Adrenal gland (tissue), 12 donors: Measurements from ENCODE around the gene TIGAR. TPM values are rescaled to one million over a fixed set of nuclear protein-coding genes. Genes with fewer than 3 reads are reported as not detected.
A peak's percentile ranks its signal among the peaks of the same experiment; 100 is the strongest.

Experiments used
- DNase-seq, 7 donors: peaks; one replicate each; pipeline ENCODE4 v3.0.0-alpha.2; 2019 to 2020
- H3K27ac ChIP-seq, 5 donors: fragments of 200-600 bp; sonication (generic) in 4 of 5; 1 replicate in 3 of 5; 2 replicates in 2 of 5; pipeline versions ENCODE4 v1.5.1 to v1.8.0; 2016 to 2020; ENCODE audit warnings: mild to moderate bottlenecking in 1 of 5
- H3K27me3 ChIP-seq: fragments of 200-600 bp; 2 replicates; pipeline ENCODE4 v1.8.0; 2021
- H3K36me3 ChIP-seq, 2 donors: fragments of 200-600 bp; replicated peaks in 1 of 2; 1 replicate in 1 of 2; 2 replicates in 1 of 2; pipeline versions ENCODE4 v1.5.1 to v1.8.0; 2018 to 2022
- H3K4me1 ChIP-seq, 2 donors: fragments of 200-600 bp; replicated peaks in 1 of 2; 1 replicate in 1 of 2; 2 replicates in 1 of 2; pipeline versions ENCODE4 v1.5.1 to v1.8.0; 2018 to 2021
- H3K4me3 ChIP-seq, 4 donors: fragments of 200-600 bp; sonication (generic) in 3 of 4; one replicate each; pipeline ENCODE4 v1.5.1; 2016 to 2018
- H3K9me3 ChIP-seq, 3 donors: fragments of 200-600 bp; sonication (generic) in 1 of 3; replicated peaks in 1 of 3; 1 replicate in 2 of 3; 2 replicates in 1 of 3; pipeline versions ENCODE4 v1.5.1 to v1.8.0; 2016 to 2021
- POLR2A ChIP-seq, 2 donors: fragments of 450-650 bp; IDR thresholded peaks; one replicate each; pipeline ENCODE4 v1.6.1; 2017; ENCODE audit warnings: antibody characterized with exemption in 2 of 2, mild to moderate bottlenecking in 2 of 2, moderate library complexity in 1 of 2
- WGBS, 4 donors: extraction: QIAGEN DNeasy Blood & Tissue Kit in 2 of 4; methylation state at CpG; one replicate each; pipeline versions ENCODE4 v1.1.5 to v1.1.7; 2013 to 2017; 5-methylcytosine and 5-hydroxymethylcytosine counted together
- intact Hi-C, 2 donors: fragments of 100-400 bp; cut with DNase I; formaldehyde crosslinking; loops; one replicate each; pipeline versions ENCODE4 v1.14.1 to v1.15.0; 2022 to 2023
- polyA plus RNA-seq, 3 donors: library from polyadenylated mRNA; stranded (reverse); fragments of 200-250 nt in 2 of 3; fragments of 350-450 nt in 1 of 3; fragmentation: Illumina TruSeq in 1 of 3; extraction: RNeasy Lipid Tissue Mini Kit (QIAGEN cat#74804) in 1 of 3; gene quantifications; one replicate each; pipeline ENCODE4 v1.2.3, GENCODE V29; 2013 to 2014
- total RNA-seq, 9 donors: library from RNA; depleted of rRNA in 4 of 9; stranded (reverse); fragments of >200 nt in 4 of 9; fragments of 120-200 nt in 1 of 9; fragmentation: NEBNext Ultra II Directional in 1 of 9; extraction: Animal tissue kit (Norgen Biotek cat#: 25700) in 1 of 9; gene quantifications; one replicate each; pipeline versions ENCODE4 v1.1.0 to v1.2.4, GENCODE V29; 2013 to 2023
- TF ChIP-seq, protein P1 (sequence below), 6 experiments: fragments of 450-650 bp in 4 of 6; fragments of 200-600 bp in 2 of 6; sonication (generic) in 1 of 6; IDR thresholded peaks; 1 replicate in 5 of 6; 2 replicates in 1 of 6; pipeline versions ENCODE4 v1.5.1 to v1.8.0; 2016 to 2021; ENCODE audit warnings: antibody characterized with exemption in 6 of 6, mild to moderate bottlenecking in 2 of 6, moderate library complexity in 1 of 6
- donor health status: healthy with polysubstance abuse.
- donor health status: Bipolar disorder and iron deficiency.
- donor health status: DM: yes; HTN: yes; CAD: no.
- donor health status: DM: no; HTN: no; CAD: no.
- donor health status: DM: no; HTN: no; CAD: no.
- donor health status: DM: yes; HTN: yes; CAD: no.

TIGAR gene
- total and polyA plus RNA-seq, 12 donors: 2.5 to 28.2 (median 9.5) TPM

DNA sequence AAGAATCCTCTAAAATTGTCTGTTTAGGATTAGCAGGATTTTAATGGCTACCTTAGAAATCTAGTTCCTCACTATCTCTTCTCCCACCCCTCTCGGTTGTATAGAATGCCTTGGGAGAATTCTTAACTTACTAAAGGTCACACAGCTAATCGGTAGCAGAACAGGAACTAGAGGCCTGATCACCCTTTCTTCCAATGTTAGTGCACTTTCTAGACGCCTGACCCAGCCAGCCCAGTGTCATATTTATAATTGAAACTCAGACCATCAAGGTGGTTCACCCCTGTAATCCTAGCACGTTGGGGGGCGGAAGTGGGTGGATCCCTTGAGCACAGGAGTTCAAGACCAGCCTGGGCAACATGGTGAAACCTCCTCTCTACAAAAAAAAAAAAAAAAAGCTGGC is 1.7 kb downstream of the TIGAR start:
- 71 to 82% (median 75%) methylated on average over 5 of the region's 5 CpGs for WGBS, 4 donors
- Histone ChIP-seq H3K9me3 (no peaks in the 10 kb centered on the region), H3K36me3 (no peaks in the 10 kb centered on the region), H3K27me3 (no peaks in the 10 kb centered on the region), H3K4me3 (no peak overlapping the region), H3K4me1 (peaks cover 0 to 11% of the 10 kb centered on the region in 2 donors), H3K27ac (no peak overlapping the region)
- no peak for DNase-seq
- TF ChIP-seq, protein P1, sequence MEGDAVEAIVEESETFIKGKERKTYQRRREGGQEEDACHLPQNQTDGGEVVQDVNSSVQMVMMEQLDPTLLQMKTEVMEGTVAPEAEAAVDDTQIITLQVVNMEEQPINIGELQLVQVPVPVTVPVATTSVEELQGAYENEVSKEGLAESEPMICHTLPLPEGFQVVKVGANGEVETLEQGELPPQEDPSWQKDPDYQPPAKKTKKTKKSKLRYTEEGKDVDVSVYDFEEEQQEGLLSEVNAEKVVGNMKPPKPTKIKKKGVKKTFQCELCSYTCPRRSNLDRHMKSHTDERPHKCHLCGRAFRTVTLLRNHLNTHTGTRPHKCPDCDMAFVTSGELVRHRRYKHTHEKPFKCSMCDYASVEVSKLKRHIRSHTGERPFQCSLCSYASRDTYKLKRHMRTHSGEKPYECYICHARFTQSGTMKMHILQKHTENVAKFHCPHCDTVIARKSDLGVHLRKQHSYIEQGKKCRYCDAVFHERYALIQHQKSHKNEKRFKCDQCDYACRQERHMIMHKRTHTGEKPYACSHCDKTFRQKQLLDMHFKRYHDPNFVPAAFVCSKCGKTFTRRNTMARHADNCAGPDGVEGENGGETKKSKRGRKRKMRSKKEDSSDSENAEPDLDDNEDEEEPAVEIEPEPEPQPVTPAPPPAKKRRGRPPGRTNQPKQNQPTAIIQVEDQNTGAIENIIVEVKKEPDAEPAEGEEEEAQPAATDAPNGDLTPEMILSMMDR (IDR thresholded peaks at IDR 0.05): no peak
- TF ChIP-seq POLR2A (IDR thresholded peaks at IDR 0.05): no peak
- intact Hi-C loops: loop anchor here in 1 of 2 donors (10.0 kb wide), 1 partner anchor 92 kb away; no protein-coding TSS in a partner anchor

DNA sequence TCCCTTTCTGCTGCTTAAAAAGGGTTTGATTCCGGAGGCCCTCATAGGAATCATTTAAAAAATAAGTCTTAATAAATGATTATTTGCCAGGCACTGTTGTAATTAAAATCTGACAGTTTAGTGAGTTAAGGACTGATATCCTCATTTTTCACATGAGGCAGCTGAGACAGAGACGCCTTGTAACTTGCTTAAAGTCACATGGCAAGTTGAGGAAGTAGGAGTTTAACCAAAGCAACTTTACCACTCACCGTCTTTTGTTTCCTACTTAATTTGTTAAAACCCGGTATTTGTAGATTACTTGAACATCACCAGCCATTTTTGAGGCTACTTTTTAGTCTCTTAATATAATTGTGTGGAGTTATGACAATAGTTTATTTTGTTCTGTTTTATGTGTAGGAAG is 2.4 kb downstream of the TIGAR start:
- 79 to 86% (median 83%) methylated on average over 4 of the region's 4 CpGs for WGBS, 4 donors
- Histone ChIP-seq H3K4me1 (peaks cover 0 to 11% of the 10 kb centered on the region in 2 donors), H3K27me3 (no peaks in the 10 kb centered on the region), H3K4me3 (no peak overlapping the region), H3K27ac (peak overlapping the region in 1 of 5 donors; percentile 13), H3K9me3 (no peaks in the 10 kb centered on the region), H3K36me3 (no peaks in the 10 kb centered on the region)
- intact Hi-C loops: loop anchor here in 1 of 2 donors (10.0 kb wide), 1 partner anchor 91 kb away; no protein-coding TSS in a partner anchor
- DNase-seq: no peak
- TF ChIP-seq, protein P1 (IDR thresholded peaks at IDR 0.05): no peak

DNA sequence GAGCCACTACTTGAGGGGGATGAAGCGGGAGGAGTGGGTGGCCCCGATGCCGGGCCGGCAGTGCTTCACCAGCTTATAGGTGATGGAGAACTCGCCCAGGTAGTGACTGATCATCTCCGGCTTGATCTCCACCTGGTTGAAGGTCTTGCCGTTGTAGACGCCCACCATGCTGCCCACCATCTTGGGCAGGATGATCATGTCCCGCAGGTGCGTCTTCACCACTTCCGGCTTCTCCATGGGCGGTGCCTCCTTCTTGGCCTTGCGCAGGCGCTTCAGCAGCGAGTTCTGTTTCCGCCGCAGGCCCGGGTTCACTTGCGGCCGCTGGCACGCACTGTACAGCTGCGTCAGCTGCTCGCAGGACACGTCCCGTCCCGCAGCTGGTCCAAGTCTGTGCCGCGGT is 3.4 kb downstream of the TIGAR start:
- H3K4me3 ChIP-seq: no peak overlapping the region
- intact Hi-C loops: loop anchor here in 1 of 2 donors (10.0 kb wide), 1 partner anchor 90 kb away; no protein-coding TSS in a partner anchor
- H3K27me3 ChIP-seq: no peaks in the 10 kb centered on the region
- no peak for DNase-seq
- 96 to 98% (median 97%) methylated on average over 27 to 28 of the region's 28 CpGs for WGBS, 4 donors
- no peaks in the 10 kb centered on the region for H3K9me3 ChIP-seq
- H3K4me1 ChIP-seq: peaks cover 0 to 11% of the 10 kb centered on the region in 2 donors
- TF ChIP-seq POLR2A (IDR thresholded peaks at IDR 0.05): no peak
- TF ChIP-seq, protein P1 (IDR thresholded peaks at IDR 0.05): no peak
- no peak overlapping the region for H3K27ac ChIP-seq
- H3K36me3 ChIP-seq: no peaks in the 10 kb centered on the region

DNA sequence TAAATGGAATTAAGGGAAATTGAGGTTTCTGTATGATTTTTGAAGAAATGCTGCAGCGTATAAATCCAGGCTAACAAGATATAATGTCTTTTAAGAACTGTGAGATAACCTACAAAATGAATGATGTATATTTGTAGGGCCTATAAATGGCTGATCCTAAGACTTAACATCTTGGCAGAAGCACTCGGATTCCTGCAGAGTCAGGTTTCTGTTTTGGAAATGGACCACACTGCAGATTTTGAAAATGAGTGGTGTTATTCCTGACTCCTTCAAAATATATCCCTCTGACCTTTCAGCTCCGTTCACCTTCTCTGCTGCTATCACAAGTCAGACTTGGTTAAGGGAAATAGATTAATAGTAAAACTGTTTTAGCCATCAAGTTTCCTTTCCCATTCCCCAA is 5.0 kb downstream of the TIGAR start:
- peaks cover 0 to 11% of the 10 kb centered on the region in 2 donors for H3K4me1 ChIP-seq
- H3K9me3 ChIP-seq: no peaks in the 10 kb centered on the region
- DNase-seq: no peak
- no peak overlapping the region for H3K4me3 ChIP-seq
- H3K27me3 ChIP-seq: no peaks in the 10 kb centered on the region
- TF ChIP-seq, protein P1 (IDR thresholded peaks at IDR 0.05): no peak
- no peak overlapping the region for H3K27ac ChIP-seq
- intact Hi-C loops: loop anchor here in 1 of 2 donors (10.0 kb wide), 1 partner anchor 89 kb away; no protein-coding TSS in a partner anchor
- H3K36me3 ChIP-seq: no peaks in the 10 kb centered on the region
- WGBS, 4 donors: 71 to 81% (median 77%) methylated on average over 3 of the region's 3 CpGs
